OCI-M2 (cell line): ENCODE measurements around the gene MYO3B.

Experiments used
- DNase-seq: peaks from one replicate; lab custom pipeline; 2025; ENCODE audit not compliant: unreplicated experiment; lab: John Stamatoyannopoulos, UW

Gene MYO3B

GRCh38 chr2:170162271-170162632 lies 15.7 kb upstream of the MYO3B start:
- no peak for DNase-seq

GRCh38 chr2:170163411-170164065 lies 14.4 kb upstream of the MYO3B start:
- no peak for DNase-seq

- DNase-seq = no peak
Measured at GRCh38 chr2:170165129-170165528, 12.8 kb upstream of the MYO3B start.

GRCh38 chr2:170166735-170167134 lies 11.2 kb upstream of the MYO3B start:
- DNase-seq = no peak

GRCh38 chr2:170170281-170171040 lies 7.5 kb upstream of the MYO3B start:
- no peak for DNase-seq

- DNase-seq = no peak
Measured at GRCh38 chr2:170176212-170176611, 1.7 kb upstream of the MYO3B start.

- no peak for DNase-seq
Measured at GRCh38 chr2:170180031-170180566, 2.2 kb downstream of the MYO3B start.

GRCh38 chr2:170181602-170182001 lies 3.7 kb downstream of the MYO3B start:
- DNase-seq = no peak

- no peak for DNase-seq
Measured at GRCh38 chr2:170185319-170185718, 7.4 kb downstream of the MYO3B start.

- DNase-seq = no peak
Measured at GRCh38 chr2:170189757-170190156, 11.8 kb downstream of the MYO3B start.

GRCh38 chr2:170190172-170190571 lies 12.2 kb downstream of the MYO3B start:
- no peak for DNase-seq

- DNase-seq = no peak
Measured at GRCh38 chr2:170191166-170191866, 13.4 kb downstream of the MYO3B start.

GRCh38 chr2:170196963-170197362 lies 19.0 kb downstream of the MYO3B start:
- DNase-seq = no peak

- no peak for DNase-seq
Measured at GRCh38 chr2:170201275-170201674, 23.3 kb downstream of the MYO3B start.

GRCh38 chr2:170201734-170202393 lies 23.9 kb downstream of the MYO3B start:
- DNase-seq = no peak

GRCh38 chr2:170202437-170202836 lies 24.5 kb downstream of the MYO3B start:
- DNase-seq = no peak

GRCh38 chr2:170204298-170204951 lies 26.5 kb downstream of the MYO3B start:
- no peak for DNase-seq

- no peak for DNase-seq
Measured at GRCh38 chr2:170206246-170206645, 28.3 kb downstream of the MYO3B start.

GRCh38 chr2:170206805-170207407 lies 29.0 kb downstream of the MYO3B start:
- DNase-seq = peak; percentile 46

GRCh38 chr2:170207901-170208300 lies 30.0 kb downstream of the MYO3B start:
- no peak for DNase-seq
